SH-SY5Y (cell line): Measurements from ENCODE around the gene LGR5.

ENCODE experiments used
- GATA2 ChIP-seq: IDR thresholded peaks from 2 replicates; pipeline ENCODE4 v1.6.1; 2011; ENCODE audit warnings: mild to moderate bottlenecking, low read depth, low read length
- GATA3 ChIP-seq: IDR thresholded peaks from 2 replicates; pipeline ENCODE4 v1.6.1; 2011; ENCODE audit warnings: low read depth, mild to moderate bottlenecking, low read length, moderate library complexity

GRCh38 chr12:71465796-71466195 lies 26.2 kb downstream of the LGR5 start:
- no peak for TF ChIP-seq GATA2
- TF ChIP-seq GATA3: no peak
